Liver (tissue), 9 donors: ENCODE data around the gene TAS2R31. TPM values are rescaled to one million over a fixed set of nuclear protein-coding genes. Genes with fewer than 3 reads are reported as not detected.

Experiments
- DNase-seq: peaks from one replicate; pipeline ENCODE4 v3.0.0-alpha.2; 2017; ENCODE audit warnings: low spot score
- H3K27ac ChIP-seq, 2 donors: one replicate each; pipeline ENCODE4 v1.7.0; 2013; ENCODE audit warnings: inconsistent platforms in 2 of 2, low read length in 2 of 2, control low read depth in 1 of 2, low read depth in 1 of 2, mild to moderate bottlenecking in 1 of 2
- H3K27me3 ChIP-seq, 4 donors: one replicate each; pipeline versions ENCODE4 v1.6.1 to v1.7.0; 2013; ENCODE audit warnings: low read length in 3 of 4, inconsistent platforms in 1 of 4, mild to moderate bottlenecking in 1 of 4, moderate library complexity in 1 of 4; ENCODE audit not compliant: control insufficient read depth in 4 of 4, insufficient read depth in 4 of 4
- H3K36me3 ChIP-seq, 4 donors: one replicate each; pipeline versions ENCODE4 v1.6.1 to v1.7.0; 2013; ENCODE audit warnings: low read length in 3 of 4, mild to moderate bottlenecking in 3 of 4, low read depth in 1 of 4, moderate library complexity in 1 of 4; ENCODE audit not compliant: control insufficient read depth in 4 of 4, insufficient read depth in 3 of 4
- H3K4me1 ChIP-seq, 4 donors: one replicate each; pipeline versions ENCODE4 v1.6.1 to v1.7.0; 2013; ENCODE audit warnings: low read length in 3 of 4, mild to moderate bottlenecking in 3 of 4, moderate library complexity in 1 of 4; ENCODE audit not compliant: control insufficient read depth in 4 of 4, insufficient read depth in 4 of 4
- H3K4me3 ChIP-seq, 3 donors: one replicate each; pipeline versions ENCODE4 v1.6.1 to v1.7.0; 2013; ENCODE audit warnings: low read length in 3 of 3, control low read depth in 1 of 3, low read depth in 1 of 3, mild to moderate bottlenecking in 1 of 3
- H3K9ac ChIP-seq, 2 donors: one replicate each; pipeline ENCODE4 v1.7.0; 2013; ENCODE audit warnings: low read length in 2 of 2, mild to moderate bottlenecking in 2 of 2, moderate library complexity in 2 of 2, control low read depth in 1 of 2, low read depth in 1 of 2
- H3K9me3 ChIP-seq, 4 donors: one replicate each; pipeline versions ENCODE4 v1.6.1 to v1.7.0; 2013; ENCODE audit warnings: low read length in 3 of 4; ENCODE audit not compliant: control insufficient read depth in 4 of 4
- EGR1 ChIP-seq, 2 donors: IDR thresholded peaks; 2 replicates each; pipeline ENCODE4 v1.6.1; 2016 to 2018; ENCODE audit warnings: antibody characterized with exemption in 2 of 2, low read depth in 2 of 2
- HNF4G ChIP-seq: IDR thresholded peaks from 2 replicates; pipeline ENCODE4 v1.6.1; 2016; ENCODE audit warnings: antibody characterized with exemption
- JUND ChIP-seq, 2 donors: IDR thresholded peaks; 2 replicates each; pipeline ENCODE4 v1.6.1; 2016; ENCODE audit warnings: antibody characterized with exemption in 2 of 2
- RXRA ChIP-seq, 2 donors: IDR thresholded peaks; 2 replicates each; pipeline ENCODE4 v1.6.1; 2017 to 2018; ENCODE audit warnings: antibody characterized with exemption in 2 of 2, mild to moderate bottlenecking in 1 of 2
- SP1 ChIP-seq: IDR thresholded peaks from 2 replicates; pipeline ENCODE4 v1.6.1; 2018; ENCODE audit warnings: antibody characterized with exemption, mild to moderate bottlenecking
- TAF1 ChIP-seq: conservative IDR thresholded peaks from 2 replicates; pipeline ENCODE4 v1.6.1; 2016; ENCODE audit warnings: antibody characterized with exemption, mild to moderate bottlenecking
- WGBS: extraction: QIAGEN DNeasy Blood & Tissue Kit; methylation state at CpG from one replicate; pipeline ENCODE4 v1.1.7; 2013; 5-methylcytosine and 5-hydroxymethylcytosine counted together
- polyA plus RNA-seq, 2 donors: library from polyadenylated mRNA; stranded (reverse) in 1 of 2; unstranded in 1 of 2; fragments of 200-250 nt in 1 of 2; fragments of >200 nt in 1 of 2; fragmentation: Nextera tagmentation in 1 of 2; extraction: Ambion mirVana in 1 of 2; gene quantifications; one replicate each; pipeline versions ENCODE4 v1.2.1 to v1.2.3, GENCODE V29; 2013 to 2015
- total RNA-seq, 2 donors: library from RNA; depleted of rRNA; stranded (reverse); fragments of >200 nt; gene quantifications; one replicate each; pipeline ENCODE4 v1.2.3, GENCODE V29; 2014
- TF ChIP-seq, protein P1 (sequence below): fragments of 150-350 bp; IDR thresholded peaks from 2 replicates; pipeline ENCODE4 v1.5.1; 2017; ENCODE audit warnings: improper control_type of control experiment, low read depth, low read length; ENCODE audit not compliant: missing input control
- TF ChIP-seq, protein P2 (sequence below): IDR thresholded peaks from 2 replicates; pipeline ENCODE4 v1.6.1; 2016; ENCODE audit warnings: antibody characterized with exemption
- TF ChIP-seq, protein P3 (sequence below): IDR thresholded peaks from 2 replicates; pipeline ENCODE4 v1.6.1; 2016; ENCODE audit warnings: antibody characterized with exemption, mild to moderate bottlenecking
- TF ChIP-seq, protein P4 (sequence below): IDR thresholded peaks from 2 replicates; pipeline ENCODE4 v1.6.1; 2016; ENCODE audit warnings: antibody characterized with exemption
- donor health status: healthy.
- donor health status: healthy.
- donor health status: healthy.
- donor health status: healthy.
- donor health status: healthy.

Gene TAS2R31
- total and polyA plus RNA-seq, 4 donors, result 0.99 to 7.4 (median 1.3) TPM; not detected in 1

DNA sequence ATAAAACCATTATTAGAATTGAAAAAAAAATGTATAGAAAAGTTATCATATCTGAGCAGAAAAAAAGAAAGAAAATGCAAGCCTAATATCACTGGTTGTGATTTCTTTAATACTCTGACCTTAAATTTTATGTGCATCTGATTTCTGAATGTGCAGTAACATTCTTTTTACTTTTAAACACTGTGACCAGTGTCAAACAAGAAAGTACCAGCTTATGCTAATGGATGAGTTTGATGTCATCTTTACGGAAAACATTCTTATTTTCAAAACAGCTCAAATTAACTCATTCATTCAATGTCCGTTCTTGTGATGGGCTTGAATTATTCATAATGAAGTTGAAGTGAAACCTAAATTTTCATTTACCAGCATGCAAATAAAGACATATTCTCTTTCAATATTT lies 44.4 kb downstream of the TAS2R31 start, which contains the start of gene TAS2R50 (continued):
- TF ChIP-seq, protein P1, sequence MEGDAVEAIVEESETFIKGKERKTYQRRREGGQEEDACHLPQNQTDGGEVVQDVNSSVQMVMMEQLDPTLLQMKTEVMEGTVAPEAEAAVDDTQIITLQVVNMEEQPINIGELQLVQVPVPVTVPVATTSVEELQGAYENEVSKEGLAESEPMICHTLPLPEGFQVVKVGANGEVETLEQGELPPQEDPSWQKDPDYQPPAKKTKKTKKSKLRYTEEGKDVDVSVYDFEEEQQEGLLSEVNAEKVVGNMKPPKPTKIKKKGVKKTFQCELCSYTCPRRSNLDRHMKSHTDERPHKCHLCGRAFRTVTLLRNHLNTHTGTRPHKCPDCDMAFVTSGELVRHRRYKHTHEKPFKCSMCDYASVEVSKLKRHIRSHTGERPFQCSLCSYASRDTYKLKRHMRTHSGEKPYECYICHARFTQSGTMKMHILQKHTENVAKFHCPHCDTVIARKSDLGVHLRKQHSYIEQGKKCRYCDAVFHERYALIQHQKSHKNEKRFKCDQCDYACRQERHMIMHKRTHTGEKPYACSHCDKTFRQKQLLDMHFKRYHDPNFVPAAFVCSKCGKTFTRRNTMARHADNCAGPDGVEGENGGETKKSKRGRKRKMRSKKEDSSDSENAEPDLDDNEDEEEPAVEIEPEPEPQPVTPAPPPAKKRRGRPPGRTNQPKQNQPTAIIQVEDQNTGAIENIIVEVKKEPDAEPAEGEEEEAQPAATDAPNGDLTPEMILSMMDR, result no peak

DNA sequence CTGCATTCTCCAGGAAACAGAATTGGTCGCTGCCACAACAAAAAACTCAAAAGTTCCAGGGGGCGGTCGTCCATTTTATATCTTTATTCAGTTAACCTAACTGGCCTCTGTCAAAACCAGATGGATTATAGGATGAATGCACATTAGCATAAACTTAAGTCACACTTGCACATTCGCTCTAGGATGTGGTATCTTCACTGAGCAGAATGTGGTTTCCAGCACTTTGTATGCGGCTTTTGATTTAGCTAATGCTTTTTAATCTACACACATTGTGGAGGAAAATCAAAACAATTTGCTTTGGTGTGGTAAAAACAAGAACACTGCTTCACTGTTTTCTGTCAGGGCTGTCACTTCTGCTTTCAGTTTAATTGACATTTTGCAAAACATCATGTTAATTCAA lies 49.0 kb downstream of the TAS2R31 start:
- H3K27ac ChIP-seq, result no peak overlapping the region
- H3K9me3 ChIP-seq, result no peaks in the 10 kb centered on the region
- no peak for TF ChIP-seq SP1
- no peak for TF ChIP-seq EGR1 (IDR thresholded peaks at IDR 0.05; ENCODE audit: low read depth in 2 of 2)
- TF ChIP-seq, protein P1, result no peak
- TF ChIP-seq, protein P2, sequence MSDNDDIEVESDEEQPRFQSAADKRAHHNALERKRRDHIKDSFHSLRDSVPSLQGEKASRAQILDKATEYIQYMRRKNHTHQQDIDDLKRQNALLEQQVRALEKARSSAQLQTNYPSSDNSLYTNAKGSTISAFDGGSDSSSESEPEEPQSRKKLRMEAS, result no peak
- no peak for TF ChIP-seq RXRA (IDR thresholded peaks at IDR 0.05)
- TF ChIP-seq TAF1, result no peak
- TF ChIP-seq JUND (IDR thresholded peaks at IDR 0.05), result no peak
- TF ChIP-seq, protein P3, sequence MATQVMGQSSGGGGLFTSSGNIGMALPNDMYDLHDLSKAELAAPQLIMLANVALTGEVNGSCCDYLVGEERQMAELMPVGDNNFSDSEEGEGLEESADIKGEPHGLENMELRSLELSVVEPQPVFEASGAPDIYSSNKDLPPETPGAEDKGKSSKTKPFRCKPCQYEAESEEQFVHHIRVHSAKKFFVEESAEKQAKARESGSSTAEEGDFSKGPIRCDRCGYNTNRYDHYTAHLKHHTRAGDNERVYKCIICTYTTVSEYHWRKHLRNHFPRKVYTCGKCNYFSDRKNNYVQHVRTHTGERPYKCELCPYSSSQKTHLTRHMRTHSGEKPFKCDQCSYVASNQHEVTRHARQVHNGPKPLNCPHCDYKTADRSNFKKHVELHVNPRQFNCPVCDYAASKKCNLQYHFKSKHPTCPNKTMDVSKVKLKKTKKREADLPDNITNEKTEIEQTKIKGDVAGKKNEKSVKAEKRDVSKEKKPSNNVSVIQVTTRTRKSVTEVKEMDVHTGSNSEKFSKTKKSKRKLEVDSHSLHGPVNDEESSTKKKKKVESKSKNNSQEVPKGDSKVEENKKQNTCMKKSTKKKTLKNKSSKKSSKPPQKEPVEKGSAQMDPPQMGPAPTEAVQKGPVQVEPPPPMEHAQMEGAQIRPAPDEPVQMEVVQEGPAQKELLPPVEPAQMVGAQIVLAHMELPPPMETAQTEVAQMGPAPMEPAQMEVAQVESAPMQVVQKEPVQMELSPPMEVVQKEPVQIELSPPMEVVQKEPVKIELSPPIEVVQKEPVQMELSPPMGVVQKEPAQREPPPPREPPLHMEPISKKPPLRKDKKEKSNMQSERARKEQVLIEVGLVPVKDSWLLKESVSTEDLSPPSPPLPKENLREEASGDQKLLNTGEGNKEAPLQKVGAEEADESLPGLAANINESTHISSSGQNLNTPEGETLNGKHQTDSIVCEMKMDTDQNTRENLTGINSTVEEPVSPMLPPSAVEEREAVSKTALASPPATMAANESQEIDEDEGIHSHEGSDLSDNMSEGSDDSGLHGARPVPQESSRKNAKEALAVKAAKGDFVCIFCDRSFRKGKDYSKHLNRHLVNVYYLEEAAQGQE, result no peak
- TF ChIP-seq, protein P4, sequence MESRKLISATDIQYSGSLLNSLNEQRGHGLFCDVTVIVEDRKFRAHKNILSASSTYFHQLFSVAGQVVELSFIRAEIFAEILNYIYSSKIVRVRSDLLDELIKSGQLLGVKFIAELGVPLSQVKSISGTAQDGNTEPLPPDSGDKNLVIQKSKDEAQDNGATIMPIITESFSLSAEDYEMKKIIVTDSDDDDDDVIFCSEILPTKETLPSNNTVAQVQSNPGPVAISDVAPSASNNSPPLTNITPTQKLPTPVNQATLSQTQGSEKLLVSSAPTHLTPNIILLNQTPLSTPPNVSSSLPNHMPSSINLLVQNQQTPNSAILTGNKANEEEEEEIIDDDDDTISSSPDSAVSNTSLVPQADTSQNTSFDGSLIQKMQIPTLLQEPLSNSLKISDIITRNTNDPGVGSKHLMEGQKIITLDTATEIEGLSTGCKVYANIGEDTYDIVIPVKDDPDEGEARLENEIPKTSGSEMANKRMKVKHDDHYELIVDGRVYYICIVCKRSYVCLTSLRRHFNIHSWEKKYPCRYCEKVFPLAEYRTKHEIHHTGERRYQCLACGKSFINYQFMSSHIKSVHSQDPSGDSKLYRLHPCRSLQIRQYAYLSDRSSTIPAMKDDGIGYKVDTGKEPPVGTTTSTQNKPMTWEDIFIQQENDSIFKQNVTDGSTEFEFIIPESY, result no peak
- TF ChIP-seq HNF4G, result no peak
- H3K27me3 ChIP-seq, result no peaks in the 10 kb centered on the region
- 90% methylated on average over 5 of the region's 5 CpGs for WGBS
- no peak overlapping the region for H3K4me3 ChIP-seq
- no peaks in the 10 kb centered on the region for H3K36me3 ChIP-seq
- DNase-seq, result no peak
- H3K4me1 ChIP-seq, result no peaks in the 10 kb centered on the region
- no peak overlapping the region for H3K9ac ChIP-seq

Other genes with a start within 250 kb of the TAS2R31 start
- gene TAS2R7, start 228.8 kb downstream of the TAS2R31 start, total RNA-seq, result under 1 TPM in 1 of 2 donors, not detected in 1; 0.42 TPM
- gene TAS2R7, start 228.8 kb downstream of the TAS2R31 start, polyA plus RNA-seq, result not detected
- under 1 TPM in 1 of 2 donors, not detected in 1; 0.25 TPM for gene TAS2R8, start 224.1 kb downstream of the TAS2R31 start, total RNA-seq
- gene TAS2R8, start 224.1 kb downstream of the TAS2R31 start, polyA plus RNA-seq, result not detected
- gene TAS2R9, start 221.2 kb downstream of the TAS2R31 start, total RNA-seq, result under 1 TPM in 1 of 2 donors, not detected in 1; 0.33 TPM
- gene TAS2R9, start 221.2 kb downstream of the TAS2R31 start, polyA plus RNA-seq, result not detected
- 1 to 10 TPM in 1 of 2 donors, under 1 TPM in 1; 0.14 to 3.0 TPM for gene TAS2R10, start 205.0 kb downstream of the TAS2R31 start, total RNA-seq
- gene TAS2R10, start 205.0 kb downstream of the TAS2R31 start, polyA plus RNA-seq, result under 1 TPM in 1 of 2 donors, not detected in 1; 0.40 TPM
- gene PRR4, start 181.9 kb downstream of the TAS2R31 start, total RNA-seq, result 1 to 10 TPM in 1 of 2 donors, under 1 TPM in 1; 0.56 to 3.5 TPM
- gene PRR4, start 181.9 kb downstream of the TAS2R31 start, polyA plus RNA-seq, result 1 to 10 TPM in 1 of 2 donors, under 1 TPM in 1; 0.65 to 2.2 TPM
- 10 to 100 TPM in 1 of 2 donors, 1 to 10 TPM in 1; 9.6 to 29.6 TPM for gene PRH1, start 147.2 kb downstream of the TAS2R31 start, total RNA-seq
- 10 to 100 TPM in 1 of 2 donors, 1 to 10 TPM in 1; 1.3 to 22.6 TPM for gene PRH1, start 147.2 kb downstream of the TAS2R31 start, polyA plus RNA-seq
- gene TAS2R13, start 121.8 kb downstream of the TAS2R31 start, total RNA-seq, result 1 to 10 TPM in 1 of 2 donors, under 1 TPM in 1; 0.51 to 6.2 TPM
- under 1 TPM in 1 of 2 donors, not detected in 1; 0.10 TPM for gene TAS2R13, start 121.8 kb downstream of the TAS2R31 start, polyA plus RNA-seq
- gene PRH2, start 102.2 kb downstream of the TAS2R31 start, total RNA-seq, result under 1 TPM; 0.23 to 0.42 TPM
- under 1 TPM in 1 of 2 donors, not detected in 1; 0.40 TPM for gene PRH2, start 102.2 kb downstream of the TAS2R31 start, polyA plus RNA-seq
- 1 to 10 TPM; 1.5 to 6.9 TPM for gene TAS2R14, start 92.1 kb downstream of the TAS2R31 start, total RNA-seq
- 1 to 10 TPM in 1 of 2 donors, under 1 TPM in 1; 0.16 to 1.4 TPM for gene TAS2R14, start 92.1 kb downstream of the TAS2R31 start, polyA plus RNA-seq
- 1 to 10 TPM in 1 of 2 donors, under 1 TPM in 1; 0.89 to 7.8 TPM for gene TAS2R50, start 44.5 kb downstream of the TAS2R31 start, total RNA-seq
- gene TAS2R50, start 44.5 kb downstream of the TAS2R31 start, polyA plus RNA-seq, result not detected
- gene TAS2R20, start 33.1 kb downstream of the TAS2R31 start, total RNA-seq, result 1 to 10 TPM; 1.4 to 5.9 TPM
- under 1 TPM; 0.03 to 0.49 TPM for gene TAS2R20, start 33.1 kb downstream of the TAS2R31 start, polyA plus RNA-seq
- 10 to 100 TPM in 1 of 2 donors, 1 to 10 TPM in 1; 2.1 to 11.8 TPM for gene TAS2R19, start 8.8 kb downstream of the TAS2R31 start, total RNA-seq
- not detected for gene TAS2R19, start 8.8 kb downstream of the TAS2R31 start, polyA plus RNA-seq
- gene TAS2R46, start 30.9 kb upstream of the TAS2R31 start, total RNA-seq, result 1 to 10 TPM; 1.1 to 6.7 TPM
- gene TAS2R46, start 30.9 kb upstream of the TAS2R31 start, polyA plus RNA-seq, result under 1 TPM in 1 of 2 donors, not detected in 1; 0.35 TPM
- 1 to 10 TPM in 1 of 2 donors, under 1 TPM in 1; 0.84 to 3.8 TPM for gene TAS2R43, start 60.9 kb upstream of the TAS2R31 start, total RNA-seq
- gene TAS2R43, start 60.9 kb upstream of the TAS2R31 start, polyA plus RNA-seq, result under 1 TPM in 1 of 2 donors, not detected in 1; 0.57 TPM
- gene TAS2R30, start 103.2 kb upstream of the TAS2R31 start, total RNA-seq, result 10 to 100 TPM in 1 of 2 donors, 1 to 10 TPM in 1; 3.4 to 12.0 TPM
- under 1 TPM in 1 of 2 donors, not detected in 1; 0.18 TPM for gene TAS2R30, start 103.2 kb upstream of the TAS2R31 start, polyA plus RNA-seq
- 1 to 10 TPM; 4.9 to 6.3 TPM for gene SMIM10L1, start 139.8 kb upstream of the TAS2R31 start, total RNA-seq
- 1 to 10 TPM; 6.0 to 6.3 TPM for gene SMIM10L1, start 139.8 kb upstream of the TAS2R31 start, polyA plus RNA-seq
- not detected for gene TAS2R42, start 155.5 kb upstream of the TAS2R31 start, total RNA-seq
- not detected for gene TAS2R42, start 155.5 kb upstream of the TAS2R31 start, polyA plus RNA-seq
- gene PRB3, start 238.3 kb upstream of the TAS2R31 start, total RNA-seq, result not detected
- gene PRB3, start 238.3 kb upstream of the TAS2R31 start, polyA plus RNA-seq, result not detected